HepG2 (cell line): ENCODE measurements around the gene PRKG1. TPM values are rescaled to one million over a fixed set of nuclear protein-coding genes. Genes with fewer than 3 reads are reported as not detected.

Experiments
- ATAC-seq: fragments of 200-7000 bp; cut with Tn5 transposase; 3 replicates; pipeline ENCODE4 v1.9.1; 2020; ENCODE audit warnings: mild to moderate bottlenecking, moderate library complexity
- BruUV-seq: library from RNA; stranded (reverse); fragments of 400-500 nt; replicated peaks from 2 replicates; lab custom pipeline; 2021; lab: Mats Ljungman, UMichigan
- CTCF ChIA-PET: fragments of 300-600 bp; formaldehyde crosslinking; extraction: SDS; loops from one replicate; lab custom pipeline; 2021; ENCODE audit warnings: low total read pairs, inconsistent platforms, low intra/inter-chr PET ratio; lab: Yijun Ruan, JAX
- POLR2A ChIA-PET: fragments of 350-600 bp; sonication (Branson Sonifier 250); formaldehyde crosslinking; loops from one replicate; lab custom pipeline; 2020; ENCODE audit warnings: antibody characterized with exemption, inconsistent platforms; lab: Yijun Ruan, JAX
- DNase-seq: peaks from one replicate; pipeline ENCODE4 v3.0.0-alpha.2; 2015; ENCODE audit warnings: low spot score
- FAIRE-seq: peaks from 3 replicates; lab custom pipeline; 2011; peaks lifted over from hg19 to GRCh38; lab: Jason Lieb, UNC
- H2AFZ ChIP-seq: one replicate; pipeline ENCODE4 v1.6.1; 2011; ENCODE audit warnings: low read length, inconsistent platforms
- H3K27ac ChIP-seq: fragments of 300-600 bp; 3 replicates; pipeline ENCODE4 v1.8.0; 2011; ENCODE audit warnings: mixed run types, mild to moderate bottlenecking, mixed read lengths, low read length, inconsistent platforms; ENCODE audit not compliant: insufficient read depth; ENCODE audit errors: extremely low read length
- H3K27me3 ChIP-seq, 2 experiments: fragments of 200-600 bp in 1 of 2; 2 replicates in 1 of 2; 3 replicates in 1 of 2; pipeline versions ENCODE4 v1.6.0 to v1.8.0; 2011; ENCODE audit warnings: low read length in 2 of 2, mild to moderate bottlenecking in 2 of 2, moderate library complexity in 2 of 2, inconsistent platforms in 1 of 2; ENCODE audit not compliant: insufficient read depth in 2 of 2, control insufficient read depth in 1 of 2
- H3K36me3 ChIP-seq, 2 experiments: fragments of 200-600 bp in 1 of 2; replicated peaks in 1 of 2; 2 replicates in 1 of 2; 3 replicates in 1 of 2; pipeline versions ENCODE4 v1.5.1 to v1.8.0; 2011; ENCODE audit warnings: low read length in 2 of 2, inconsistent platforms in 1 of 2; ENCODE audit not compliant: insufficient read depth in 2 of 2, control insufficient read depth in 1 of 2
- H3K4me1 ChIP-seq: 2 replicates; pipeline ENCODE4 v1.5.1; 2012; ENCODE audit warnings: low read length, inconsistent platforms; ENCODE audit not compliant: insufficient read depth
- H3K4me2 ChIP-seq: 2 replicates; pipeline ENCODE4 v1.6.0; 2011; ENCODE audit warnings: low read depth, low read length, inconsistent platforms
- H3K4me3 ChIP-seq, 3 experiments: fragments of 200-600 bp in 1 of 3; sonication (generic), shearing (Covaris generic) in 1 of 3; replicated peaks in 1 of 3; 2 replicates each; pipeline ENCODE4 v1.5.1; 2011 to 2016; ENCODE audit warnings: low read length in 3 of 3, inconsistent platforms in 2 of 3, low read depth in 2 of 3, mild to moderate bottlenecking in 2 of 3, control low read depth in 1 of 3, mixed read lengths in 1 of 3; ENCODE audit not compliant: insufficient read depth in 1 of 3
- H3K79me2 ChIP-seq: one replicate; pipeline ENCODE4 v1.6.1; 2011; ENCODE audit warnings: low read length, inconsistent platforms; ENCODE audit not compliant: insufficient read depth
- H3K9ac ChIP-seq: 2 replicates; pipeline ENCODE4 v1.6.0; 2011; ENCODE audit warnings: mild to moderate bottlenecking, low read depth, low read length, inconsistent platforms; ENCODE audit not compliant: insufficient read depth
- H3K9me3 ChIP-seq: 2 replicates; pipeline ENCODE4 v1.5.1; 2012; ENCODE audit warnings: mild to moderate bottlenecking, low read length
- H4K20me1 ChIP-seq: 2 replicates; pipeline ENCODE4 v1.6.0; 2011; ENCODE audit warnings: inconsistent platforms, mild to moderate bottlenecking, low read length, moderate library complexity; ENCODE audit not compliant: insufficient read depth
- ATF7 ChIP-seq, 2 experiments: fragments of 450-650 bp in 1 of 2; sonication (generic) in 1 of 2; formaldehyde crosslinking in 1 of 2; IDR thresholded peaks; 2 replicates each; pipeline versions ENCODE4 v1.4.0 to v1.6.1; 2016 to 2020; ENCODE audit warnings: antibody characterized with exemption in 1 of 2, mild to moderate bottlenecking in 1 of 2, missing genetic modification reagents in 1 of 2
- CREB1 ChIP-seq, 2 experiments: fragments of 450-650 bp in 1 of 2; IDR thresholded peaks; 2 replicates each; pipeline ENCODE4 v1.6.1; 2016 to 2017; ENCODE audit warnings: control low read depth in 1 of 2, mild to moderate bottlenecking in 1 of 2, missing compliant biosample characterization in 1 of 2, missing genetic modification characterization in 1 of 2
- MTA1 ChIP-seq: sonication (generic); formaldehyde crosslinking; IDR thresholded peaks from 2 replicates; pipeline ENCODE4 v1.4.0; 2020; ENCODE audit warnings: missing genetic modification reagents, mild to moderate bottlenecking, borderline replicate concordance
- ZNF558 ChIP-seq: sonication (generic); formaldehyde crosslinking; IDR thresholded peaks from 2 replicates; pipeline ENCODE4 v1.9.0; 2022; ENCODE audit warnings: mild to moderate bottlenecking, missing genetic modification reagents, borderline replicate concordance
- WGBS: methylation state at CpG from one replicate; pipeline ENCODE4 v1.1.6; 2017; ENCODE audit warnings: low lambda C conversion rate; 5-methylcytosine and 5-hydroxymethylcytosine counted together
- in situ Hi-C: cut with HindIII; loops from 2 replicates; pipeline ENCODE4 v1.10.0; 2017; ENCODE audit warnings: low pct_unique_long_range_greater_than_20kb; ENCODE audit not compliant: extremely low pct_ligation_motif_present
- intact Hi-C: fragments of 100-400 bp; cut with micrococcal nuclease; formaldehyde crosslinking; loops from one replicate; pipeline ENCODE4 v1.10.0; 2022; ENCODE audit not compliant: unreplicated experiment
- polyA plus RNA-seq, 8 experiments: library from polyadenylated mRNA; depleted of rRNA in 3 of 8; stranded (reverse) in 7 of 8; unstranded in 1 of 8; fragments of >200 nt; fragmentation: Illumina TruSeq in 4 of 8; extraction: Trizol in 4 of 8; gene quantifications; 2 replicates each; pipeline versions ENCODE4 v1.2.1 to v1.2.3, GENCODE V29; 2011 to 2016; ENCODE audit warnings: low read depth in 4 of 8, missing spikeins in 1 of 8, mixed read lengths in 1 of 8; ENCODE audit not compliant: insufficient read depth in 1 of 8
- total RNA-seq, 5 experiments: library from RNA; depleted of rRNA; stranded (reverse); fragments of >200 nt; fragmentation: Illumina TruSeq; extraction: Trizol; gene quantifications; 2 replicates each; pipeline ENCODE4 v1.2.3, GENCODE V29; 2016; ENCODE audit warnings: low read depth in 1 of 5

The PRKG1 gene
- total and polyA plus RNA-seq, 2 of the 13 experiments (the other 11 are each of a cell fraction or from before 2014, with no cell fraction given): 0.01 TPM; not detected in 1

DNA sequence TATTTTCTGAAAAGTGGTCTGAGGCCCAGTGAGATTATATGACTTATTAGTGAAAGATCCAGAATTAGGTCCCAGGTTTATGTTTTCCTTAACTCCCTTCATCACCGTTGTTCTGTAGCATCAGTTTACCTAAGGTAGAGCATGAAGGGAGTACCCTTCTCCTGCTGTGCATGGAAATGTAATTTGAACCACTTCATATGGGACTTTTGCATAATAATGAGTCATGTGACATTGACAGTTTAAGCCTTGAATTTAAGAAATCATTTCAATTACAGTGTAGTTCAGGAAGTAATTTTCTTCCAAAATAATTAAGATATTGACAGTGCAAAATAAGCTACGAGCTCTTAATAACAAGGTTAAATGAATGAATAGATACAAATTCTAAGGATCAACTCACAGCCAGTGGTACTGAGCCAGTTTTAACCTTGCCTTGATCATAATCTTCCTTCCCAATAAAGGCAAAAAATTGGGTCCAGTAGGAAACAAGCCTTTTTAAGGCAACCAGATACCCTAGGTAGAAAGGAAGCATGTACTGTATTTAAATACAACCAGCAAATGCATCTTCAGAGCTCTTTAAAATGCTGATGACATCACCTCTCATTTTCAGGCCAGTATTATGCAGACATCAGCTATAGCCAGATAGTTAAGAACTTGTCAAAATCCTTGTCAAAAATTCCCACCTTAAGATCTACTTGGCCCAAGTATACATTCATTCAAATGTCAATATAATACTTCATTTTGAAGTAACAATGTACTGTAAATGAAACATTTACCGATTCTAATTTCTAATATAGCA lies 1191.0 kb downstream of the PRKG1 start:
- ChIA-PET POLR2A (no interaction called here), CTCF (no interaction called here)
- H4K20me1 ChIP-seq: no peaks in the 10 kb centered on the region
- 34% methylated on average over 3 of the region's 3 CpGs for WGBS
- no peaks in the 10 kb centered on the region for H3K36me3 ChIP-seq
- no peak overlapping the region for H2AFZ ChIP-seq
- in situ Hi-C loops: no loop called here
- ATAC-seq: no peak
- no peak overlapping the region for H3K4me2 ChIP-seq
- BruUV-seq: no TSS peak
- H3K9ac ChIP-seq: no peak overlapping the region
- no peaks in the 10 kb centered on the region for H3K9me3 ChIP-seq
- intact Hi-C loops: no loop called here
- no peak for FAIRE-seq
- no peak overlapping the region for H3K27ac ChIP-seq
- TF ChIP-seq MTA1 (CRISPR knock-in tag) (no peak), ATF7 (IDR thresholded peaks at IDR 0.05) (peak; percentile 76; the same call in 1 of the 2 replicates), ATF7 (CRISPR knock-in tag; IDR thresholded peaks at IDR 0.05) (no peak)
- no peak for DNase-seq
- H3K79me2 ChIP-seq: no peaks in the 10 kb centered on the region
- H3K4me3 ChIP-seq: no peak overlapping the region
- no peaks in the 10 kb centered on the region for H3K27me3 ChIP-seq
- H3K4me1 ChIP-seq: no peaks in the 10 kb centered on the region

DNA sequence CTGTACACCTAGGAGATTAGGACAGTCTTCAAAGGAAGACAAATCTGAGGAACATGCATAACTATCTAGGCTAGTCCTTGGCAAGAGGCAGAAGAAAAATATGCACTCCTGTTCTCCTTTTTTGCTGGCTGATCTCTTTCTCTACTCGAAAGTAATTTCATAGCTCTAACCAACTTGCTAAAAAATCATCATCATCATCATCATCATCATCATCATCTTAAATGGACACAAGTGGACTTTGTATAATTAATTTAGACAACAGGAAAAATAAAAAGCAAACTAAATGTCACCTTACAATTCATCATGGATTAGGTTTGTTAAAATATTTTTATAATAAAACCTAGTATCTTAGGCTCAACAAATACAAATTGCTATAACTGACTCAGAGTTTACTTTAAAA lies 1192.6 kb downstream of the PRKG1 start:
- H3K27me3 ChIP-seq: no peaks in the 10 kb centered on the region
- H3K36me3 ChIP-seq: no peaks in the 10 kb centered on the region
- H4K20me1 ChIP-seq: no peaks in the 10 kb centered on the region
- BruUV-seq: no TSS peak
- H3K9me3 ChIP-seq: no peaks in the 10 kb centered on the region
- H3K27ac ChIP-seq: no peak overlapping the region
- in situ Hi-C loops: no loop called here
- CTCF ChIA-PET: no interaction called here
- no peaks in the 10 kb centered on the region for H3K4me1 ChIP-seq
- POLR2A ChIA-PET: no interaction called here
- no peak overlapping the region for H3K4me2 ChIP-seq
- intact Hi-C loops: no loop called here
- TF ChIP-seq CREB1 (IDR thresholded peaks at IDR 0.05) (peak; percentile 70), CREB1 (CRISPR knock-in tag; IDR thresholded peaks at IDR 0.05) (no peak), ZNF558 (CRISPR knock-in tag) (no peak)
- 6% methylated on average over 1 of the region's 1 CpG for WGBS
- FAIRE-seq (no peak), ATAC-seq (no peak), DNase-seq (no peak)
- no peak overlapping the region for H3K9ac ChIP-seq
- no peaks in the 10 kb centered on the region for H3K79me2 ChIP-seq
- H3K4me3 ChIP-seq: no peak overlapping the region
- no peak overlapping the region for H2AFZ ChIP-seq
